HepG2 (cell line): ENCODE measurements around the gene FAM222B. TPM values are rescaled to one million over a fixed set of nuclear protein-coding genes. Genes with fewer than 3 reads are reported as not detected.

ENCODE experiments used
- FOXA1 ChIP-seq, 2 experiments: fragments of 450-650 bp in 1 of 2; sonication (generic) in 1 of 2; formaldehyde crosslinking in 1 of 2; IDR thresholded peaks; 2 replicates each; pipeline versions ENCODE4 v1.4.0 to v1.6.1; 2016 to 2020; ENCODE audit warnings: missing genetic modification reagents in 1 of 2
- FOXA3 ChIP-seq: IDR thresholded peaks from 2 replicates; pipeline ENCODE4 v1.6.1; 2016; ENCODE audit warnings: missing genetic modification reagents, missing compliant biosample characterization
- NPAS2 ChIP-seq: sonication (generic); formaldehyde crosslinking; IDR thresholded peaks from 2 replicates; pipeline ENCODE4 v1.8.0; 2022; ENCODE audit warnings: mild to moderate bottlenecking, missing genetic modification reagents, borderline replicate concordance
- PBX3 ChIP-seq: sonication (generic); formaldehyde crosslinking; IDR thresholded peaks from 2 replicates; pipeline ENCODE4 v1.8.1; 2023; ENCODE audit warnings: missing genetic modification reagents, inconsistent platforms, borderline replicate concordance
- TAF15 ChIP-seq: fragments of 200-400 bp; formaldehyde crosslinking; IDR thresholded peaks from one replicate; pipeline ENCODE4 v1.6.1; 2018; ENCODE audit warnings: mild to moderate bottlenecking, low read depth, low read length; ENCODE audit not compliant: poor library complexity, severe bottlenecking
- TGIF2 ChIP-seq: IDR thresholded peaks from 2 replicates; pipeline ENCODE4 v1.6.1; 2016; ENCODE audit warnings: control low read depth, missing compliant biosample characterization
- ZFP37 ChIP-seq: sonication (generic); formaldehyde crosslinking; IDR thresholded peaks from 2 replicates; pipeline ENCODE4 v1.4.0; 2020; ENCODE audit warnings: missing genetic modification reagents, borderline replicate concordance
- ZHX1 ChIP-seq: sonication (generic); formaldehyde crosslinking; IDR thresholded peaks from 2 replicates; pipeline ENCODE4 v1.8.1; 2022; ENCODE audit warnings: low read depth, mild to moderate bottlenecking, missing genetic modification reagents
- ZNF350 ChIP-seq: sonication (generic); formaldehyde crosslinking; IDR thresholded peaks from 2 replicates; pipeline ENCODE4 v1.4.0; 2020; ENCODE audit warnings: mild to moderate bottlenecking, low read depth, missing genetic modification reagents, borderline replicate concordance
- ZNF432 ChIP-seq: sonication (generic); formaldehyde crosslinking; IDR thresholded peaks from 2 replicates; pipeline ENCODE4 v1.5.0; 2020; ENCODE audit warnings: missing genetic modification reagents, mild to moderate bottlenecking, borderline replicate concordance
- ZNF703 ChIP-seq: sonication (generic); formaldehyde crosslinking; IDR thresholded peaks from 2 replicates; pipeline ENCODE4 v1.5.1; 2020; ENCODE audit warnings: missing genetic modification reagents, mild to moderate bottlenecking, moderate library complexity, borderline replicate concordance
- ZNF772 ChIP-seq: sonication (generic); formaldehyde crosslinking; IDR thresholded peaks from 2 replicates; pipeline ENCODE4 v1.5.0; 2020; ENCODE audit warnings: mild to moderate bottlenecking, missing genetic modification reagents
- ZNF883 ChIP-seq: sonication (generic); formaldehyde crosslinking; IDR thresholded peaks from 2 replicates; pipeline ENCODE4 v1.5.1; 2020; ENCODE audit warnings: mild to moderate bottlenecking, missing genetic modification reagents; ENCODE audit errors: not compliant biosample characterization
- ZSCAN29 ChIP-seq: sonication (generic); formaldehyde crosslinking; conservative IDR thresholded peaks from 2 replicates; pipeline ENCODE4 v1.4.0; 2020; ENCODE audit warnings: mild to moderate bottlenecking, missing genetic modification reagents
- polyA plus RNA-seq, 8 experiments: library from polyadenylated mRNA; depleted of rRNA in 3 of 8; stranded (reverse) in 7 of 8; unstranded in 1 of 8; fragments of >200 nt; fragmentation: Illumina TruSeq in 4 of 8; extraction: Trizol in 4 of 8; gene quantifications; 2 replicates each; pipeline versions ENCODE4 v1.2.1 to v1.2.3, GENCODE V29; 2011 to 2016; ENCODE audit warnings: low read depth in 4 of 8, missing spikeins in 1 of 8, mixed read lengths in 1 of 8; ENCODE audit not compliant: insufficient read depth in 1 of 8
- total RNA-seq, 5 experiments: library from RNA; depleted of rRNA; stranded (reverse); fragments of >200 nt; fragmentation: Illumina TruSeq; extraction: Trizol; gene quantifications; 2 replicates each; pipeline ENCODE4 v1.2.3, GENCODE V29; 2016; ENCODE audit warnings: low read depth in 1 of 5
- TF ChIP-seq, protein P1 (sequence below): sonication (generic); formaldehyde crosslinking; IDR thresholded peaks from 2 replicates; pipeline ENCODE4 v1.4.0; 2020; ENCODE audit warnings: mild to moderate bottlenecking, missing genetic modification reagents, borderline replicate concordance

Gene FAM222B
- total and polyA plus RNA-seq, 2 of the 13 experiments (the other 11 are each of a cell fraction or from before 2014, with no cell fraction given) = 3.5 to 7.3 TPM

GRCh38 chr17:28746611-28747050 is 96.0 kb downstream of the FAM222B start (continued):
- no peak for TF ChIP-seq ZNF703 (CRISPR knock-in tag)
- TF ChIP-seq FOXA3 (CRISPR knock-in tag) = no peak
- no peak for TF ChIP-seq FOXA1 (IDR thresholded peaks at IDR 0.05)
- 0 out of 2 replicates have a peak, but pooled peaks have one; percentile 8 for TF ChIP-seq FOXA1 (CRISPR knock-in tag; IDR thresholded peaks at IDR 0.05)
- TF ChIP-seq ZNF883 (CRISPR knock-in tag) = no peak
- no peak for TF ChIP-seq ZNF350 (CRISPR knock-in tag)
- TF ChIP-seq TAF15 = no peak
- TF ChIP-seq, protein P1, sequence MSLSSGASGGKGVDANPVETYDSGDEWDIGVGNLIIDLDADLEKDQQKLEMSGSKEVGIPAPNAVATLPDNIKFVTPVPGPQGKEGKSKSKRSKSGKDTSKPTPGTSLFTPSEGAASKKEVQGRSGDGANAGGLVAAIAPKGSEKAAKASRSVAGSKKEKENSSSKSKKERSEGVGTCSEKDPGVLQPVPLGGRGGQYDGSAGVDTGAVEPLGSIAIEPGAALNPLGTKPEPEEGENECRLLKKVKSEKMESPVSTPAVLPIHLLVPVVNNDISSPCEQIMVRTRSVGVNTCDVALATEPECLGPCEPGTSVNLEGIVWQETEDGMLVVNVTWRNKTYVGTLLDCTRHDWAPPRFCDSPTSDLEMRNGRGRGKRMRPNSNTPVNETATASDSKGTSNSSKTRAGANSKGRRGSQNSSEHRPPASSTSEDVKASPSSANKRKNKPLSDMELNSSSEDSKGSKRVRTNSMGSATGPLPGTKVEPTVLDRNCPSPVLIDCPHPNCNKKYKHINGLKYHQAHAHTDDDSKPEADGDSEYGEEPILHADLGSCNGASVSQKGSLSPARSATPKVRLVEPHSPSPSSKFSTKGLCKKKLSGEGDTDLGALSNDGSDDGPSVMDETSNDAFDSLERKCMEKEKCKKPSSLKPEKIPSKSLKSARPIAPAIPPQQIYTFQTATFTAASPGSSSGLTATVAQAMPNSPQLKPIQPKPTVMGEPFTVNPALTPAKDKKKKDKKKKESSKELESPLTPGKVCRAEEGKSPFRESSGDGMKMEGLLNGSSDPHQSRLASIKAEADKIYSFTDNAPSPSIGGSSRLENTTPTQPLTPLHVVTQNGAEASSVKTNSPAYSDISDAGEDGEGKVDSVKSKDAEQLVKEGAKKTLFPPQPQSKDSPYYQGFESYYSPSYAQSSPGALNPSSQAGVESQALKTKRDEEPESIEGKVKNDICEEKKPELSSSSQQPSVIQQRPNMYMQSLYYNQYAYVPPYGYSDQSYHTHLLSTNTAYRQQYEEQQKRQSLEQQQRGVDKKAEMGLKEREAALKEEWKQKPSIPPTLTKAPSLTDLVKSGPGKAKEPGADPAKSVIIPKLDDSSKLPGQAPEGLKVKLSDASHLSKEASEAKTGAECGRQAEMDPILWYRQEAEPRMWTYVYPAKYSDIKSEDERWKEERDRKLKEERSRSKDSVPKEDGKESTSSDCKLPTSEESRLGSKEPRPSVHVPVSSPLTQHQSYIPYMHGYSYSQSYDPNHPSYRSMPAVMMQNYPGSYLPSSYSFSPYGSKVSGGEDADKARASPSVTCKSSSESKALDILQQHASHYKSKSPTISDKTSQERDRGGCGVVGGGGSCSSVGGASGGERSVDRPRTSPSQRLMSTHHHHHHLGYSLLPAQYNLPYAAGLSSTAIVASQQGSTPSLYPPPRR = no peak
- TF ChIP-seq ZSCAN29 (CRISPR knock-in tag) = no peak
- no peak for TF ChIP-seq ZFP37 (CRISPR knock-in tag)
- no peak for TF ChIP-seq PBX3 (CRISPR knock-in tag)
- TF ChIP-seq NPAS2 (CRISPR knock-in tag) = no peak
- TF ChIP-seq ZHX1 (CRISPR knock-in tag) = 0 out of 2 replicates have a peak, but pooled peaks have one; percentile 25
- no peak for TF ChIP-seq TGIF2
- TF ChIP-seq ZNF772 (CRISPR knock-in tag) = 0 out of 2 replicates have a peak, but pooled peaks have one; percentile 22
- TF ChIP-seq ZNF432 (CRISPR knock-in tag) = no peak
